H1 (cell line): ENCODE data around the gene FUT6. TPM values are rescaled to one million over a fixed set of nuclear protein-coding genes. Genes with fewer than 3 reads are reported as not detected.
A peak's percentile ranks its signal among the peaks of the same experiment; 100 is the strongest.

Experiments
- CTCF ChIA-PET: fragments of 300-600 bp; sonication (Branson Sonifier 250); formaldehyde crosslinking; loops from one replicate; lab custom pipeline; 2021; ENCODE audit not compliant: partially characterized antibody; lab: Charles Lee
- POLR2A ChIA-PET: fragments of 300-600 bp; sonication (Branson Sonifier 250); formaldehyde crosslinking; loops from one replicate; lab custom pipeline; 2021; ENCODE audit warnings: inconsistent platforms; ENCODE audit not compliant: partially characterized antibody; lab: Charles Lee
- DNase-seq, 2 experiments: peaks; one replicate each; pipeline versions ENCODE4 v3.0.0 to v3.0.0-alpha.2; 2010 to 2022; ENCODE audit warnings: low spot score in 2 of 2, low read depth in 1 of 2, mixed read lengths in 1 of 2
- FAIRE-seq: peaks from 2 replicates; lab custom pipeline; 2011; peaks lifted over from hg19 to GRCh38; lab: Jason Lieb, UNC
- H2AFZ ChIP-seq: 2 replicates; pipeline ENCODE4 v1.8.1; 2012; ENCODE audit warnings: low read length, inconsistent platforms
- H2AK5ac ChIP-seq: 2 replicates; pipeline ENCODE4 v1.6.1; 2013; ENCODE audit warnings: low read depth, low read length
- H2BK120ac ChIP-seq: replicated peaks from 2 replicates; pipeline ENCODE3; 2013; ENCODE audit warnings: low read depth, low read length, inconsistent platforms
- H2BK12ac ChIP-seq: 2 replicates; pipeline ENCODE4 v1.6.1; 2013; ENCODE audit warnings: low read depth, low read length
- H2BK15ac ChIP-seq: 2 replicates; pipeline ENCODE4 v1.6.1; 2013; ENCODE audit warnings: low read length
- H2BK20ac ChIP-seq: 2 replicates; pipeline ENCODE4 v1.6.1; 2013; ENCODE audit warnings: low read length
- H2BK5ac ChIP-seq: 2 replicates; pipeline ENCODE4 v1.6.1; 2013; ENCODE audit warnings: low read depth, low read length
- H3K14ac ChIP-seq: 2 replicates; pipeline ENCODE4 v1.6.1; 2013; ENCODE audit warnings: inconsistent platforms; ENCODE audit not compliant: insufficient read length
- H3K18ac ChIP-seq: 2 replicates; pipeline ENCODE4 v1.6.1; 2013; ENCODE audit warnings: low read length; ENCODE audit errors: extremely low read depth
- H3K23ac ChIP-seq: 2 replicates; pipeline ENCODE4 v1.6.1; 2013; ENCODE audit warnings: inconsistent platforms; ENCODE audit not compliant: insufficient read length
- H3K23me2 ChIP-seq: 2 replicates; pipeline ENCODE4 v1.6.1; 2013; ENCODE audit warnings: low read depth, low read length
- H3K27ac ChIP-seq: 2 replicates; pipeline ENCODE4 v1.6.1; 2011; ENCODE audit warnings: low read depth, low read length, inconsistent platforms
- H3K27me3 ChIP-seq, 4 experiments: replicated peaks in 1 of 4; 1 replicate in 1 of 4; 2 replicates in 3 of 4; pipeline versions ENCODE4 v1.6.1 to v1.8.1; 2011 to 2013; ENCODE audit warnings: low read length in 3 of 4, mild to moderate bottlenecking in 3 of 4, inconsistent platforms in 2 of 4, mixed read lengths in 2 of 4, moderate library complexity in 1 of 4; ENCODE audit not compliant: control insufficient read depth in 3 of 4, insufficient read depth in 3 of 4; ENCODE audit errors: extremely low read depth in 1 of 4
- H3K36me3 ChIP-seq, 4 experiments: 2 replicates each; pipeline versions ENCODE4 v1.6.1 to v1.8.1; 2011 to 2013; ENCODE audit warnings: mild to moderate bottlenecking in 4 of 4, low read length in 3 of 4, moderate library complexity in 2 of 4, control low read depth in 1 of 4, inconsistent platforms in 1 of 4; ENCODE audit not compliant: insufficient read depth in 4 of 4, control insufficient read depth in 2 of 4
- H3K4ac ChIP-seq: replicated peaks from 2 replicates; pipeline ENCODE3; 2013; ENCODE audit warnings: low read length, low read depth, mixed read lengths, inconsistent platforms; ENCODE audit not compliant: insufficient read length
- H3K4me1 ChIP-seq, 4 experiments: replicated peaks in 1 of 4; 1 replicate in 1 of 4; 2 replicates in 3 of 4; pipeline versions ENCODE4 v1.6.1 to v1.8.1; 2011 to 2013; ENCODE audit warnings: low read length in 3 of 4, inconsistent platforms in 2 of 4, mixed read lengths in 1 of 4; ENCODE audit not compliant: insufficient read depth in 4 of 4, control insufficient read depth in 3 of 4
- H3K4me2 ChIP-seq, 2 experiments: 2 replicates each; pipeline versions ENCODE4 v1.6.1 to v1.8.1; 2011 to 2013; ENCODE audit warnings: low read depth in 2 of 2, low read length in 2 of 2, control low read depth in 1 of 2, inconsistent platforms in 1 of 2, mild to moderate bottlenecking in 1 of 2; ENCODE audit not compliant: insufficient read depth in 1 of 2
- H3K4me3 ChIP-seq, 4 experiments: fragments of 200-600, 300-600 bp in 1 of 4; sonication (generic), shearing (Covaris generic), sonication (Bioruptor Twin) in 1 of 4; 2 replicates each; pipeline versions ENCODE4 v1.5.1 to v1.8.1; 2011 to 2016; ENCODE audit warnings: low read length in 4 of 4, low read depth in 3 of 4, control low read depth in 2 of 4, inconsistent platforms in 2 of 4, mild to moderate bottlenecking in 2 of 4, mixed read lengths in 1 of 4, moderate library complexity in 1 of 4; ENCODE audit not compliant: insufficient read depth in 2 of 4; ENCODE audit errors: extremely low read depth in 1 of 4
- H3K56ac ChIP-seq: replicated peaks from 2 replicates; pipeline ENCODE3; 2013; ENCODE audit warnings: low read depth, mild to moderate bottlenecking, mixed read lengths, low read length, inconsistent platforms; ENCODE audit not compliant: insufficient read length
- H3K79me1 ChIP-seq: 2 replicates; pipeline ENCODE4 v1.6.1; 2013; ENCODE audit warnings: low read depth, low read length, control low read depth
- H3K79me2 ChIP-seq, 2 experiments: 2 replicates each; pipeline versions ENCODE4 v1.6.1 to v1.8.1; 2012 to 2013; ENCODE audit warnings: low read length in 2 of 2, mild to moderate bottlenecking in 2 of 2, inconsistent platforms in 1 of 2; ENCODE audit not compliant: insufficient read depth in 2 of 2, control insufficient read depth in 1 of 2
- H3K9ac ChIP-seq, 4 experiments: replicated peaks in 1 of 4; 1 replicate in 1 of 4; 2 replicates in 3 of 4; pipeline versions ENCODE4 v1.6.1 to v1.8.1; 2011 to 2013; ENCODE audit warnings: low read depth in 3 of 4, low read length in 3 of 4, control low read depth in 2 of 4, mild to moderate bottlenecking in 2 of 4, moderate library complexity in 2 of 4, inconsistent platforms in 1 of 4; ENCODE audit errors: extremely low read depth in 1 of 4
- H3K9me3 ChIP-seq, 2 experiments: 2 replicates each; pipeline versions ENCODE4 v1.6.1 to v1.8.1; 2012 to 2013; ENCODE audit warnings: mild to moderate bottlenecking in 2 of 2, moderate library complexity in 2 of 2, control low read depth in 1 of 2, inconsistent platforms in 1 of 2, low read depth in 1 of 2, low read length in 1 of 2, mixed read lengths in 1 of 2; ENCODE audit not compliant: insufficient read depth in 2 of 2
- H4K20me1 ChIP-seq, 2 experiments: replicated peaks in 1 of 2; 2 replicates each; pipeline versions ENCODE3 to v1.8.1; 2011 to 2013; ENCODE audit warnings: inconsistent platforms in 2 of 2, low read length in 2 of 2, mild to moderate bottlenecking in 1 of 2; ENCODE audit not compliant: insufficient read depth in 2 of 2, control insufficient read depth in 1 of 2
- H4K5ac ChIP-seq: 2 replicates; pipeline ENCODE4 v1.6.1; 2013; ENCODE audit warnings: low read length, low read depth, mixed read lengths, inconsistent platforms; ENCODE audit not compliant: insufficient read length
- H4K8ac ChIP-seq: 2 replicates; pipeline ENCODE4 v1.8.0; 2013; ENCODE audit warnings: mild to moderate bottlenecking, moderate library complexity, low read length, inconsistent platforms; ENCODE audit not compliant: insufficient read depth; ENCODE audit errors: extremely low read depth
- H4K91ac ChIP-seq: replicated peaks from 2 replicates; pipeline ENCODE3; 2013; ENCODE audit warnings: low read length, mixed read lengths, inconsistent platforms; ENCODE audit not compliant: insufficient read length
- BRCA1 ChIP-seq: IDR thresholded peaks from 2 replicates; pipeline ENCODE4 v1.6.1; 2012; ENCODE audit warnings: low read depth, low read length, improper control_type of control experiment
- CBX5 ChIP-seq: fragments of 300-800, 300-1000 bp; sonication (generic); IDR thresholded peaks from 2 replicates; pipeline ENCODE4 v1.7.1; 2016; ENCODE audit warnings: antibody characterized with exemption, low read length, low read depth
- CEBPB ChIP-seq: IDR thresholded peaks from 2 replicates; pipeline ENCODE4 v1.6.1; 2012; ENCODE audit warnings: low read depth, low read length
- CHD2 ChIP-seq: IDR thresholded peaks from 2 replicates; pipeline ENCODE4 v1.6.1; 2012; ENCODE audit warnings: low read length, improper control_type of control experiment
- FOSL1 ChIP-seq: IDR thresholded peaks from 2 replicates; pipeline ENCODE4 v1.6.1; 2011; ENCODE audit warnings: mild to moderate bottlenecking, low read depth, low read length, moderate library complexity; ENCODE audit not compliant: insufficient read depth
- JUN ChIP-seq: IDR thresholded peaks from 2 replicates; pipeline ENCODE4 v1.6.1; 2011; ENCODE audit warnings: low read depth, mild to moderate bottlenecking, improper control_type of control experiment, low read length
- POLR2AphosphoS5 ChIP-seq: IDR thresholded peaks from 2 replicates; pipeline ENCODE4 v1.6.1; 2011; ENCODE audit warnings: low read depth, low read length
- SIX5 ChIP-seq: IDR thresholded peaks from 2 replicates; pipeline ENCODE4 v1.6.1; 2011; ENCODE audit warnings: mild to moderate bottlenecking, low read depth, low read length
- SP4 ChIP-seq: IDR thresholded peaks from 2 replicates; pipeline ENCODE4 v1.6.1; 2012; ENCODE audit warnings: low read length, inconsistent platforms
- TEAD4 ChIP-seq: IDR thresholded peaks from 2 replicates; pipeline ENCODE4 v1.6.1; 2012; ENCODE audit warnings: low read depth, low read length, inconsistent platforms, mixed read lengths
- WGBS, 2 experiments: shearing (Covaris generic) in 1 of 2; methylation state at CpG; one replicate each; pipeline versions ENCODE4 v1.1.6 to v1.1.7; 2013 to 2015; ENCODE audit warnings: low lambda C conversion rate in 2 of 2, mixed read lengths in 2 of 2, inconsistent platforms in 1 of 2, low coverage in 1 of 2, missing lambda C conversion rate in 1 of 2; ENCODE audit not compliant: insufficient replicate concordance in 2 of 2, insufficient coverage in 1 of 2, insufficient read length in 1 of 2; ENCODE audit errors: extremely low coverage in 1 of 2, missing lambda C conversion rate in 1 of 2; 5-methylcytosine and 5-hydroxymethylcytosine counted together
- polyA plus RNA-seq, 7 experiments: library from polyadenylated mRNA; depleted of rRNA in 3 of 7; stranded (reverse) in 5 of 7; unstranded in 2 of 7; fragments of >200 nt in 5 of 7; fragments of 200-250 nt in 2 of 7; gene quantifications; 1 replicate in 5 of 7; 2 replicates in 1 of 7; 4 replicates in 1 of 7; pipeline versions ENCODE4 v1.2.1 to v1.2.3, GENCODE V29; 2011 to 2013; ENCODE audit warnings: missing spikeins in 2 of 7, mixed read lengths in 2 of 7
- total RNA-seq: library from RNA; stranded (reverse); fragmentation: NEBNext Ultra II Directional; extraction: Animal tissue kit (Norgen Biotek cat#: 25700); gene quantifications from 2 replicates; pipeline ENCODE4 v1.2.1, GENCODE V29; 2021

The FUT6 gene
- total and polyA plus RNA-seq, 2 of the 8 experiments (the other 6 are each of a cell fraction or from before 2014, with no cell fraction given), result not detected

- Histone ChIP-seq H3K18ac (peak within 1 kb of the TSS; percentile 95), H2BK20ac (no peak within 1 kb of the TSS), H3K4me3 (peak within 1 kb of the TSS; percentile 77 to 92 (median 82)), H3K36me3 (peaks cover 20 to 33% (median 29%) of the 10 kb centered on the region in 4 experiments), H2AFZ (no peak within 1 kb of the TSS), H4K8ac (peak within 1 kb of the TSS; percentile 98), H3K4ac (peak within 1 kb of the TSS; percentile 75), H4K5ac (peak within 1 kb of the TSS; percentile 57), H3K9me3 (no peaks in the 10 kb centered on the region), H3K79me2 (no peaks in the 10 kb centered on the region), H2BK120ac (no peak within 1 kb of the TSS), H2AK5ac (0 out of 2 replicates have a peak within 1 kb of the TSS, but pooled peaks have one; percentile 34), H3K56ac (peak within 1 kb of the TSS; percentile 40), H3K23ac (no peak within 1 kb of the TSS), H3K9ac (peak within 1 kb of the TSS in 3 of 4 experiments; percentile 73 to 92 (median 89); a peak in 6 of 7 replicates), H2BK15ac (0 out of 2 replicates have a peak within 1 kb of the TSS, but pooled peaks have one; percentile 72), H2BK12ac (peak within 1 kb of the TSS; percentile 84; the same call in 1 of the 2 replicates), H3K79me1 (peaks cover 5% of the 10 kb centered on the region; the same call in 1 of the 2 replicates), H3K4me2 (peak within 1 kb of the TSS; percentile 52 to 79), H2BK5ac (peak within 1 kb of the TSS; percentile 98), H4K91ac (peak within 1 kb of the TSS; percentile 69), H3K27me3 (no peaks in the 10 kb centered on the region), H3K4me1 (no peaks in the 10 kb centered on the region; a peak in 1 of 7 replicates), H3K14ac (no peak within 1 kb of the TSS), H3K27ac (peak within 1 kb of the TSS; percentile 91), H4K20me1 (peaks cover 0 to 10% of the 10 kb centered on the region in 2 experiments), H3K23me2 (peaks cover 3% of the 10 kb centered on the region; the same call in 1 of the 2 replicates)
- WGBS, 2 experiments, result 11% methylated on average over 71 of the region's 72 CpGs; no CpG with 5 or more reads in 1 of the 2 experiments
- POLR2A ChIA-PET, result interaction anchor here (0.8 to 4.5 kb wide), 19 partner anchors 9 to 187 kb away, joined by 3 to 32 read pairs (median 5); partner anchors contain the start of genes CATSPERD, LONP1, NDUFA11 and RANBP3
- CTCF ChIA-PET, result interaction anchor here (0.8 to 3.0 kb wide), 6 partner anchors 13 to 231 kb away, joined by 3 to 13 read pairs (median 4); partner anchors contain the start of gene NRTN
- DNase-seq (peak; percentile 94 to 95), FAIRE-seq (peak; percentile 98)
- no peak for TF ChIP-seq CBX5
- TF ChIP-seq CEBPB, result no peak
- peak; percentile 86; the same call in 1 of the 2 replicates for TF ChIP-seq SP4
- TF ChIP-seq POLR2AphosphoS5, result peak; percentile 89
- no peak for TF ChIP-seq JUN
- TF ChIP-seq SIX5, result peak; percentile 88
- TF ChIP-seq CHD2, result peak; percentile 26
- TF ChIP-seq FOSL1, result no peak
- TF ChIP-seq BRCA1, result no peak
- peak; percentile 31; the same call in 1 of the 2 replicates for TF ChIP-seq TEAD4
These were observed 48.7 kb downstream of the FUT6 start, which contains the start of gene DUS3L for GRCh38 chr19:5790559-5791520. TSS of gene DUS3L (minus strand) at chr19:5791163. CDS start at chr19:5791141, 22 bp downstream.
